Memory B cell (primary cell): Measurements from ENCODE around the gene TOM1.

Source experiments
- ATAC-seq: fragments of 150-1000 bp; cut with Tn5 transposase; 2 replicates; pipeline ENCODE4 v1.10.0; 2021; ENCODE audit warnings: low read depth, mild to moderate bottlenecking, moderate library complexity
- DNase-seq, 2 donors: peaks; one replicate each; pipeline ENCODE4 v3.0.0; 2022; ENCODE audit warnings: low spot score in 2 of 2
- H3K27ac Mint-ChIP-seq: one replicate; pipeline ENCODE4 v1.8.0; 2022; ENCODE audit warnings: mild to moderate bottlenecking, moderate library complexity, mixed read lengths
- H3K27me3 Mint-ChIP-seq: one replicate; pipeline ENCODE4 v1.8.0; 2022; ENCODE audit warnings: mixed read lengths
- H3K36me3 Mint-ChIP-seq: one replicate; pipeline ENCODE4 v1.8.0; 2022; ENCODE audit warnings: mild to moderate bottlenecking, mixed read lengths
- H3K4me1 Mint-ChIP-seq: one replicate; pipeline ENCODE4 v1.8.0; 2022; ENCODE audit warnings: mixed read lengths
- H3K4me3 Mint-ChIP-seq: one replicate; pipeline ENCODE4 v1.8.0; 2022; ENCODE audit warnings: mild to moderate bottlenecking, moderate library complexity, mixed read lengths
- H3K9me3 Mint-ChIP-seq: one replicate; pipeline ENCODE4 v1.8.0; 2022; ENCODE audit warnings: mixed read lengths

Gene TOM1

GRCh38 chr22:35313311-35314121 is 13.8 kb downstream of the TOM1 start:
- Mint-ChIP-seq H3K36me3 (peaks cover 9% of the 10 kb centered on the region), H3K27ac (no peak overlapping the region), H3K4me3 (no peak overlapping the region), H3K4me1 (peaks cover 39% of the 10 kb centered on the region), H3K27me3 (no peaks in the 10 kb centered on the region), H3K9me3 (no peaks in the 10 kb centered on the region)
- ATAC-seq, result no peak
- no peak for DNase-seq

GRCh38 chr22:35314161-35314942 is 14.7 kb downstream of the TOM1 start:
- Mint-ChIP-seq H3K4me3 (no peak overlapping the region), H3K27me3 (no peaks in the 10 kb centered on the region), H3K36me3 (peaks cover 9% of the 10 kb centered on the region), H3K27ac (no peak overlapping the region), H3K4me1 (peaks cover 32% of the 10 kb centered on the region), H3K9me3 (no peaks in the 10 kb centered on the region)
- no peak for DNase-seq
- ATAC-seq, result no peak

- Mint-ChIP-seq H3K4me1 (peaks cover 26% of the 10 kb centered on the region), H3K27ac (no peak overlapping the region), H3K4me3 (no peak overlapping the region), H3K9me3 (no peaks in the 10 kb centered on the region), H3K27me3 (no peaks in the 10 kb centered on the region), H3K36me3 (peaks cover 9% of the 10 kb centered on the region)
- ATAC-seq (no peak), DNase-seq (no peak)
These were observed 15.6 kb downstream of the TOM1 start for GRCh38 chr22:35315141-35315854.

- Mint-ChIP-seq H3K27me3 (no peaks in the 10 kb centered on the region), H3K9me3 (no peaks in the 10 kb centered on the region), H3K4me1 (peaks cover 18% of the 10 kb centered on the region), H3K27ac (no peak overlapping the region), H3K36me3 (peaks cover 11% of the 10 kb centered on the region), H3K4me3 (no peak overlapping the region)
- no peak for DNase-seq
- ATAC-seq, result peak; percentile 50
These were observed 16.4 kb downstream of the TOM1 start for GRCh38 chr22:35315855-35316745.

- no peak overlapping the region for H3K27ac Mint-ChIP-seq
- no peaks in the 10 kb centered on the region for H3K27me3 Mint-ChIP-seq
- H3K36me3 Mint-ChIP-seq, result peaks cover 12% of the 10 kb centered on the region
- no peaks in the 10 kb centered on the region for H3K9me3 Mint-ChIP-seq
- DNase-seq, result no peak
- H3K4me1 Mint-ChIP-seq, result peaks cover 14% of the 10 kb centered on the region
- no peak for ATAC-seq
- no peak overlapping the region for H3K4me3 Mint-ChIP-seq
These were observed 17.1 kb downstream of the TOM1 start for GRCh38 chr22:35316751-35317150.

GRCh38 chr22:35317680-35318290 is 18.1 kb downstream of the TOM1 start:
- no peak for DNase-seq
- Mint-ChIP-seq H3K4me1 (peaks cover 8% of the 10 kb centered on the region), H3K9me3 (no peaks in the 10 kb centered on the region), H3K36me3 (peaks cover 17% of the 10 kb centered on the region), H3K27me3 (no peaks in the 10 kb centered on the region), H3K4me3 (no peak overlapping the region), H3K27ac (no peak overlapping the region)
- ATAC-seq, result no peak

- Mint-ChIP-seq H3K36me3 (peaks cover 23% of the 10 kb centered on the region), H3K9me3 (no peaks in the 10 kb centered on the region), H3K27me3 (no peaks in the 10 kb centered on the region), H3K27ac (no peak overlapping the region), H3K4me1 (peaks cover 7% of the 10 kb centered on the region), H3K4me3 (no peak overlapping the region)
- DNase-seq (no peak), ATAC-seq (no peak)
These were observed 18.9 kb downstream of the TOM1 start for GRCh38 chr22:35318346-35319215.

DNA sequence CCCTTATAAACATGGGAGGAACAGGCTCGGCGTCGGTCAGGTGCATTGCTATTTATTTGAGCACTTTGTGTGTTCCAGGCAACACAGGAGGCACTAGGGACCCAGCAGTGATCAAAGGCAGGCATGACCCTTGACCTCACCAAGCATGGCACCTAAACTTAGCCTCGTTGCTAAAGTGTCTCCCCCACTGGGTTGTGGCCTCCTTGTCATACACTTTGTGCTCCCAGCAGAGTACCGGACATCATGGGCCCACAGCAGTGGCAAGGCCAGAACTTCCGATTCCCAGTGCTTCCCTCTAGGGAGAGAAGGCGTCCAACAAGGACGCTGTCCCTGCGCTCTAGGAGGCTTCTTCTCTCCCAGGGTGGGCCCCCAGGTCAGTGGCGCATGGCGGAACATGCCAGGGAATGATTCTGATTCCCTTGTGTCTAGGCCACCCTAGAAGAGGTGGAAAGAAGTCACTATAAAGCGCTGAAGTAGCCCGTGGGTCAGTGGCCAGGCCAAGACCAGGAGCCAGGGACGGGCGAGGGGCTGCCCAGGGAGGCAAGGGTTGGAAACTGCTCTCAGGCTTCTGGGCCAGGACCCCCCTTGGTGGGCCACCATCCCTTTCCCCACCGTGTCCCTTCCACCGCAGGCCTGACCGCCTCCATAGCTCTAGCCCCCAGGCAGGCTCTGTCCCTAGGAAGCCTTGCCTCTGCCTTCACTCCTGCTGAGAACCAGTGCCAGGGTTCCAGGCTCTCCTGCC is 19.7 kb downstream of the TOM1 start:
- Mint-ChIP-seq H3K27me3 (no peaks in the 10 kb centered on the region), H3K9me3 (no peaks in the 10 kb centered on the region), H3K27ac (no peak overlapping the region), H3K36me3 (peaks cover 23% of the 10 kb centered on the region), H3K4me3 (no peak overlapping the region), H3K4me1 (peaks cover 5% of the 10 kb centered on the region)
- no peak for ATAC-seq
- DNase-seq, result no peak

DNA sequence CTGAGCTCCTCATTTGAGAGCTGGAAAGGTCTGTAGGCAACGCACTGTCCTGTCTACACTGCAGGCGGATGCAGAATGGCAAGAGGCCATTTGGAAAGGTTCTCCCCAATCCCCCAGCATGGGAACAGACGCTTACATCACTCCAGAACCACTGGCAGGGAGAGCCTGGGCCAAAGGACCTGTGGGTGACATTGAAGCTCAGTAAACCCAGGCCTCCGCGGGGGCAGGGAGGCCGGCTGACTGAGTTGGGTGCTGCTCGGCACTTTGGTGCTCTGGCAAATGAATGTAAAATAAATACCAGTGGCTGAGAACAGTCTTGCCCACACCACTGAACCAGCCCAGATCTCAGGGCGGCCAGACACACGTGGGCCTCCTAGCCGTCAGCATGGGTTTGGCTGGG is 22.4 kb downstream of the TOM1 start:
- no peak overlapping the region for H3K27ac Mint-ChIP-seq

DNA sequence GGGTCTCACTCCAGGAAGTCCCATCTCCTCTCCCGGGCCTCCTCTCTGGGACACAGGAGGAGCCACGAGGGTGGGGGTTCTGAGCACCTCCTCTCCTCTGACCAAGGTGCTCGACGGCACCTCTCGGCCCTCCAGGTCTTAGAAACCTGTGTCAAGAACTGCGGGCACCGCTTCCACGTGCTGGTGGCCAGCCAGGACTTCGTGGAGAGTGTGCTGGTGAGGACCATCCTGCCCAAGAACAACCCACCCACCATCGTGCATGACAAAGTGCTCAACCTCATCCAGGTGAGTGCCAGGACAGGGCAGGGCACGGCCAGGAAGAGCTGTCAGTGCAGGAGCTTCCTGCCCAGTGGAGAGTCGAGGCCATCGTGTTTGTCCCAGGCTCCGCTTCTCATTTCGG is 23.2 kb downstream of the TOM1 start:
- H3K27me3 Mint-ChIP-seq, result no peaks in the 10 kb centered on the region
- H3K9me3 Mint-ChIP-seq, result no peaks in the 10 kb centered on the region
- peaks cover 31% of the 10 kb centered on the region for H3K36me3 Mint-ChIP-seq
- ATAC-seq, result no peak
- no peak overlapping the region for H3K27ac Mint-ChIP-seq
- DNase-seq, result no peak
- H3K4me1 Mint-ChIP-seq, result no peaks in the 10 kb centered on the region
- H3K4me3 Mint-ChIP-seq, result no peak overlapping the region

More for the DNA sequence above, 22.4 kb downstream of the TOM1 start:
- H3K4me3 Mint-ChIP-seq, result no peak overlapping the region
- no peak for ATAC-seq
- H3K4me1 Mint-ChIP-seq, result no peaks in the 10 kb centered on the region
- no peaks in the 10 kb centered on the region for H3K27me3 Mint-ChIP-seq
- DNase-seq, result no peak
- H3K36me3 Mint-ChIP-seq, result peaks cover 31% of the 10 kb centered on the region
- H3K9me3 Mint-ChIP-seq, result no peaks in the 10 kb centered on the region

DNA sequence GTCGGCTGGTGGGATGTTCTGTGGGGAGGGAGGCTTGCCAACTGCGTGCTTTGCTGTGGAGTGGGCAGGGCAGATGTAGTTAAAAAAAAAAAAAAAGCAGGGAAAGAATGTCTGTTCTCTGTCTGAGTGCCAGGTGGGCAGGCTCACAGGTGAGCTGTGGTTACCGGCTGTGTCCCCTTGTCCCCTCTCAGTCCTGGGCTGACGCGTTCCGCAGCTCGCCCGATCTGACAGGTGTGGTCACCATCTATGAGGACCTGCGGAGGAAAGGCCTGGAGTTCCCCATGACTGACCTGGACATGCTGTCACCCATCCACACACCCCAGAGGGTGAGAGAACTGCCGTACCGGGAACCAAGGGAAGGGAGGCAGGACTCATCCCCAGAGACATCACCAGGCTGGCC is 23.6 kb downstream of the TOM1 start:
- Mint-ChIP-seq H3K9me3 (no peaks in the 10 kb centered on the region), H3K27me3 (no peaks in the 10 kb centered on the region), H3K36me3 (peaks cover 28% of the 10 kb centered on the region), H3K4me1 (no peaks in the 10 kb centered on the region), H3K27ac (no peak overlapping the region), H3K4me3 (no peak overlapping the region)
- DNase-seq (no peak), ATAC-seq (no peak)

GRCh38 chr22:35324067-35324466 is 24.4 kb downstream of the TOM1 start:
- H3K4me1 Mint-ChIP-seq, result no peaks in the 10 kb centered on the region
- peaks cover 28% of the 10 kb centered on the region for H3K36me3 Mint-ChIP-seq
- H3K4me3 Mint-ChIP-seq, result no peak overlapping the region
- DNase-seq (no peak), ATAC-seq (no peak)
- no peaks in the 10 kb centered on the region for H3K27me3 Mint-ChIP-seq
- H3K27ac Mint-ChIP-seq, result no peak overlapping the region
- no peaks in the 10 kb centered on the region for H3K9me3 Mint-ChIP-seq
